ES-I3 (cell line): ENCODE measurements around the gene MYOT.

ENCODE experiments used
- H3K36me3 ChIP-seq: 2 replicates; pipeline ENCODE4 v1.6.1; 2013; ENCODE audit warnings: mild to moderate bottlenecking, low read length, control low read depth, moderate library complexity; ENCODE audit not compliant: insufficient read depth
- H3K4me1 ChIP-seq: 2 replicates; pipeline ENCODE4 v1.6.1; 2013; ENCODE audit warnings: mild to moderate bottlenecking, control low read depth, low read length; ENCODE audit not compliant: insufficient read depth
- H3K9ac ChIP-seq: 2 replicates; pipeline ENCODE4 v1.6.1; 2013; ENCODE audit warnings: low read depth, mild to moderate bottlenecking, low read length, moderate library complexity
- H3K9me3 ChIP-seq: 2 replicates; pipeline ENCODE4 v1.6.1; 2013; ENCODE audit warnings: mild to moderate bottlenecking, low read length, moderate library complexity; ENCODE audit not compliant: control insufficient read depth, insufficient read depth

The MYOT gene

DNA sequence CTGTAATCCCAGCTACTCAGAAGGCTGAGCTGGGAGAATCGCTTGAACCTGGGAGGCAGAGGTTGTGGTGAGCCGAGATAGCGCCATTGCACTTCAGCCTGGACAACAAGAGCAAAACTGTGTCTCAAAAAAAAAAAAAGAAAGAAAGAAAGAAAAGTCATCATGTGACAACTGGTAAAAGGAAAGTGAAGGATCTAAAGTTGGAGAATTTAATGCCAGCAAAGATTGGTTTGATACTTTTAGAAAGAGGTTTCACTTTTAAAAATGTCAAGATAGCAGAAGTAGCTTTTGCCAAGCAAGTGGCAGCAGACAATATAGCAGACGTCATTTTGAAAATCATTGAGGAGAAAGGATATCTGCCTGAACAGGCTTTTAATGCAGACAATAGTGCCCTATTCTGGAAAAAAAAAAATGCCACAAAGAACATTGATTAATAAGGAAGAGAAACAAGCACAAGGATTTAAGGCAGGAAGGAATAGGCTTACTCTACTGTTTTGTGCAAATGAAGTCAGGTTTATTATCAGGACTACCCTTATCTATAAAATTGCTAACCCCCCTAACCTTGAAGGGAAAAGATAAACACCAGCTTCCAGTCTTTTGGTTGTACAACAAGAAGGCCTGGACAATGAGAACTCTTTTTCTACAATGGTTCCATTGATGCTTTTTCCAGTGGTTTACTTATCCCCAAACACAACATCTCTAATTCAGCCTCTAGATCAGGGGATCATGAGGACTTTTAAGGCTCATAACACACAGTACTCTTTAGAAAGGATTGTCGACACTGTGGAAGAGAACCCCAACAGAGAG lies 33.6 kb downstream of the MYOT start:
- no peaks in the 10 kb centered on the region for H3K9me3 ChIP-seq
- H3K4me1 ChIP-seq = no peaks in the 10 kb centered on the region
- H3K36me3 ChIP-seq = no peaks in the 10 kb centered on the region
- H3K9ac ChIP-seq = no peak overlapping the region

DNA sequence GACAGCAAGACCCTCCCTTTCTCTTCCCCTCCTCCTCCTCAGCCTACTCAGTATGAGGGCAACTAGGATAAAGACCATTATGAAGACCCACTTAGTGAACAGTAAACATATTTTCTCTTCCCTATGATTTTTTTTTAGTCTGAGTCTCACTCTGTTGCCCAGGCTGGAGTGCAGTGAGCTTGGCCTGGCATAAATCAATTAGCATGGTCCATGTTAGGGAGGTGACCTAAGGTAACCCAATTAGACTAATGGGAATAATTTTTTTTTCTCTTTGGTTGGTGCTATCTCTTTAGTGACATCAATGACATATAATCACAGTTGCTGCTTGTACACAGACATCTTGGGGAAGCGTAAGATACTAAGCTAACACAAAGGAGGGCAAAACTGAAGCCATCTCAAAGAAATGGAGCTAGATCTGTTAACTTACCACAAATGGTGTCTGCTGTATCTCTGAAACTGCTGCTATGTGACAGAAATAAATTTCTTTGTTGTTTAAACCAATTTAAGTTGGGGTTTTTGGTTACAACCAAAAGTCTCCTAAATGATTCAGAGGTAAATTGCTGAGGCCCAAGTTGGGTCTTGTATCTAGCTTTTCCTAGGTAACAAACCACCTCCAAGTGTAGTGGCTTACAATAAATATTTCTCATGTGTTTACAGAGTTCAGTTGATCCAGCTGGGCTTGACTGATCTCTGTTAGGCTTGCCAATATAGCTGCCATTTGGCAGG lies 34.9 kb downstream of the MYOT start:
- no peaks in the 10 kb centered on the region for H3K36me3 ChIP-seq
- H3K9me3 ChIP-seq = no peaks in the 10 kb centered on the region
- no peaks in the 10 kb centered on the region for H3K4me1 ChIP-seq
- no peak overlapping the region for H3K9ac ChIP-seq

DNA sequence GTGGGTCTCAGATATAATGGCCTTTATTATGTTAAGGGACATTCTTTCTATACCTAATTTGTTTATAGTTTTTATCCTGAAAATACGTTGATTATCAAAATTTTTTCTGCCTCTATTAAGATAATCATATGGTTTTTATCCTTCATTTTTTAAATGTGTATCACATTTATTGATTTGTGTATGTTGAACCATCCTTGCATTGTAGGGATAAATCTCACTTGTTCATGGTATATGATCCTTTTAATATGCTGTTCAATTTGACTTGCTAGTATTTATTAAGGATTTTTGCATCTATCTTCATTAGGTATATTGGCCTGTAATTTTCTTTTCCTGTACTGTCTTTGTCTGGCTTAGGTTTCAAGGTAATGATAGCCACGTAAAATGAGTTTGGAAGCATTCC lies 47.1 kb downstream of the MYOT start:
- H3K36me3 ChIP-seq = no peaks in the 10 kb centered on the region
- H3K4me1 ChIP-seq = no peaks in the 10 kb centered on the region
- H3K9ac ChIP-seq = no peak overlapping the region
- peaks cover 7% of the 10 kb centered on the region; the same call in 1 of the 2 replicates for H3K9me3 ChIP-seq

DNA sequence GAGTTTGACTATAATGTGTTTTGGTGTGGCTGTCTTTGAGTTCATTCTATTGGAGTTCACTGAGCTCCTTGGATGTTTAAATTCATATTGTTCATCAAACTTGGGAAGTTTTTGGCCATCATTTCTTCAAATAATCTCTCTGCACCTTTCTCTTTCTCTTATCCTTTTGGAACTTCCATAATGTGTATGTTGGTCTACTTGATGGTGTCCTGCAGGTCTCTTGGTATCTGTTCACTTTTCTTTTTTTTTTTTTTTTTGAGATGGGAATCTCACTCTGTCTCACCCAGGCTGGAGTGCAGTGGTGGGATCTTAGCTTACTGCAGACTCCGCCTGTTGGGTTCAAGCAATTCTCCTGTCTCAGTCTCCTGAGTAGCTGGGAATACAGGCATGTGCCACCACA lies 49.3 kb downstream of the MYOT start:
- no peaks in the 10 kb centered on the region for H3K36me3 ChIP-seq
- H3K9me3 ChIP-seq = peaks cover 7% of the 10 kb centered on the region; the same call in 1 of the 2 replicates
- no peaks in the 10 kb centered on the region for H3K4me1 ChIP-seq
- H3K9ac ChIP-seq = no peak overlapping the region

DNA sequence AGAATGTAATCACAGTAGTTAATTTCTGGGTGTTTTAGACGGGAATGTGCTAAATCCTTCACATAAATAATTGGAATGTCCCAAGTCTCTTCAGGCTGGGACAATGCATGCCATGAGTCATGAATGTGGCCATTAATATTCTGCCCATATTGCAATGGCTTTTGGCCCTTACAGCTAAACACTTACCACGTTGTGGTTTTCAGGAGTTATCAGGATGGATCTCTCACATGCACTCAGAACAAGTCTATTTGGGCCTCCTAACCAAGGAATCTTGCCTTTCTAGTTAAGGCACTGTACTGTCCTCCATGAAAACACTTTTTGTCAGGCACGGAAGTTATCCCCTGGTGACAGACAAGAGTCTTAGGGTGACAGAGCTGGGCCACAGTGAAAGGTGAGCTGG lies 54.3 kb downstream of the MYOT start:
- Histone ChIP-seq H3K4me1 (no peaks in the 10 kb centered on the region), H3K36me3 (no peaks in the 10 kb centered on the region), H3K9ac (no peak overlapping the region), H3K9me3 (peaks cover 7% of the 10 kb centered on the region; the same call in 1 of the 2 replicates)

DNA sequence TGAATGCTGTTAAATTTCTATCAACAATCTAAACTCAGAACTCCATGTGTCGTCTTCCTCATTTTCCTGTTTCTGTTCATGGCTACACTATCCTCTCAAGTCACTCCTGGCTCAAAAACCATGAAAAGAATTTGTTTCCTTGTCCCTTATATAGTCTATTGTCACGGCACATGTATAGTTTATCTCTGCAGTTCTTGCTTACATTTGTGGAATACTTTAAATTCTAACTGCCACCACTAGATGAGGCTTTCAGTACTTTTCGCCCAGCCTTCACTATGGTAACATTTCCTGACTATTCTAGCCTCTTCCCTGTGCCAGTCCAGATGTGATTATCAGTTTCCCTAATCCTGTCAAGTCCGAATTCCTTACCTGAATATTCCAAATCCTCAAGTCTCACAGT lies 56.2 kb downstream of the MYOT start:
- Histone ChIP-seq H3K9ac (no peak overlapping the region), H3K36me3 (no peaks in the 10 kb centered on the region)

DNA sequence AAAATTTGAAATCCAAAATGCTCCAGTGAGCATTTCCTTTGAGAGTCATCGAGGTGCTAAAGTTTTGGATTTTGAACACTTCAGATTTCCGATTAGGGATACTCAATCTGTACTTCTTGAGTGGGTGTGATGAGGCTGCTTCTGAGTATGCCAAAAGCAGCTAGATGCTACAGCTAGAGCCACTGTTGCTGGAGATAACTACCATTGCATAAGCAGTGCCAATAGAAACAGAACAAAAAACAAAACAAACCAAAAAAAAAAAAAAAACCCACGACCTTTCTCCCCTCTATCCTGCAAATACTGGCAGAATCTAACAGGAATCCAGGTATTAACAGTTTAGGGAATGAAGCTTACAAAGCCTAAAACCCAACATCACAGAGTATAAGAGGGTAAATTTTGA lies 65.1 kb downstream of the MYOT start:
- Histone ChIP-seq H3K36me3 (peaks cover 2% of the 10 kb centered on the region; the same call in 1 of the 2 replicates), H3K4me1 (no peaks in the 10 kb centered on the region), H3K9me3 (no peaks in the 10 kb centered on the region), H3K9ac (no peak overlapping the region)

More for the DNA sequence above, 56.2 kb downstream of the MYOT start:
- Histone ChIP-seq H3K4me1 (no peaks in the 10 kb centered on the region), H3K9me3 (no peaks in the 10 kb centered on the region; the same call in 1 of the 2 replicates)

DNA sequence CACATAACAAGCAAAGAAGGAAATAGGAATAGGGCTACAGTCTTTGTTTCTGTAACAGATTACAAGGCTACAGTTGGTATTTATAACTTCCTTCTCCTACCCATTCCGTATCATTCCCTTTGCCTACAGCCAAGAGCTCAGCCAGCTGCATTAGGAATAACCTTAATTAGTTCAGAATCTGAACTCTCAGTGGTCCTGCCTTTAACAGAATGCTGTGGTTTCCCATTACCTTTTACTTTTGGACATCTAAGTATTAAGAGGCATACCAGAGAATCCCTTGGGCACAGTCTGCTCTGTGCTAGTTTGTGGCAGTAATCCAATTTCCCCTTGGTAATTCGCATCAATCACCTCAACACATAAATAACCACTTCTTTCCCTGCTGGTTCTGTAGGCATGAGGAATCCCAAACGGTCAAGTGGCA lies 65.8 kb downstream of the MYOT start:
- H3K4me1 ChIP-seq = no peaks in the 10 kb centered on the region
- H3K36me3 ChIP-seq = peaks cover 3% of the 10 kb centered on the region; the same call in 1 of the 2 replicates
- no peak overlapping the region for H3K9ac ChIP-seq
- no peaks in the 10 kb centered on the region for H3K9me3 ChIP-seq

DNA sequence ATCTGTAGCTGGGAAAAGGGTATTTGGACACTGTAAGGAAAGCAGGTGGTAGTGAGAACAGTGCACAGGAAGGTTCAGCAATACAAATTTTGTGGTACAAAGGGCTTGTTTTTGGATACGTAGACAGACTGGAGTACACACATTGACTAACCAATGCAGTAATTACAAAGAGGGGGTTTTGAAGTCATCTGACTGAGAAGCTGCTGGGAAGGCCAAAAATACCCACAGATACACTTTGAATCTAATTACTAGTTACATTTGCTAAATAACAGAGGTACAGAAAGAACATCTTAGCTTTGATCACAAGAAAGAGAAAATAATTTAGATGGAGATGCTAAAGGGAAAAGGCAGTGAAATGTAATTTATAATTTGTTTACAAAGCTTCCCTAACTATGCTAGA lies 67.5 kb downstream of the MYOT start:
- H3K9ac ChIP-seq = no peak overlapping the region
- no peaks in the 10 kb centered on the region for H3K9me3 ChIP-seq
- H3K4me1 ChIP-seq = no peaks in the 10 kb centered on the region
- peaks cover 11% of the 10 kb centered on the region; the same call in 1 of the 2 replicates for H3K36me3 ChIP-seq

DNA sequence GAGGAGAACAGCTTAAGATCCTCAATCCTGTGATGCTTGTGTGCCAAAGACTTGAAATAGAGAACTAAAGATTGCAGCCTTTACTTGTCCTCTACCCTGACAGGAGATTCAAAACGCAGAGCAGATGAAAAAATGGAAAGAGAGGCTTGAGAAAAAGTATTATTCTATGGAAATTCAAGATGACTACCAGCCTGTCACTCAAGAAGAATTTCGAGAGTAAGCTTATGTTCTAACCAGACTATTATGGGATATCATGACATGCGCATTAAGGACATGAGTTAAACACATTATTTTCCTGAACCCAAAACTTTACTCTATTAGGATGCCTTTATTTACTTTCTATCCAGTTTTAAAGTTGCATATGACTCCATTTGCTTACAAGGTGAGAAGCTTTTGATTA lies 68.0 kb downstream of the MYOT start:
- H3K4me1 ChIP-seq = no peaks in the 10 kb centered on the region
- no peaks in the 10 kb centered on the region for H3K9me3 ChIP-seq
- no peak overlapping the region for H3K9ac ChIP-seq
- peaks cover 11% of the 10 kb centered on the region; the same call in 1 of the 2 replicates for H3K36me3 ChIP-seq
